Ishikawa (cell line): ENCODE results near the gene PRKN.

Experiments
- CEBPB ChIP-seq: IDR thresholded peaks from 2 replicates; pipeline ENCODE4 v1.6.1; 2012
- CREB1 ChIP-seq: IDR thresholded peaks from 2 replicates; pipeline ENCODE4 v1.6.1; 2012; ENCODE audit warnings: low read depth
- EGR1 ChIP-seq: IDR thresholded peaks from 2 replicates; pipeline ENCODE4 v1.6.1; 2012
- EP300 ChIP-seq: IDR thresholded peaks from 2 replicates; pipeline ENCODE4 v1.6.1; 2012; ENCODE audit warnings: borderline replicate concordance
- FOXM1 ChIP-seq: IDR thresholded peaks from 2 replicates; pipeline ENCODE4 v1.6.1; 2012; ENCODE audit warnings: low read depth, borderline replicate concordance
- NFIC ChIP-seq: IDR thresholded peaks from 2 replicates; pipeline ENCODE4 v1.6.1; 2012
- RAD21 ChIP-seq: IDR thresholded peaks from 2 replicates; pipeline ENCODE4 v1.6.1; 2012; ENCODE audit warnings: low read depth
- TAF1 ChIP-seq: IDR thresholded peaks from 2 replicates; pipeline ENCODE4 v1.6.1; 2012; ENCODE audit warnings: low read depth, mild to moderate bottlenecking
- TCF12 ChIP-seq: IDR thresholded peaks from 2 replicates; pipeline ENCODE4 v1.6.1; 2012; ENCODE audit warnings: low read depth
- TEAD4 ChIP-seq: IDR thresholded peaks from 2 replicates; pipeline ENCODE4 v1.6.1; 2012
- YY1 ChIP-seq: IDR thresholded peaks from 2 replicates; pipeline ENCODE4 v1.6.1; 2012; ENCODE audit warnings: low read depth
- ZBTB7A ChIP-seq: IDR thresholded peaks from 2 replicates; pipeline ENCODE4 v1.6.1; 2012; ENCODE audit warnings: low read depth
- TF ChIP-seq, protein P1 (sequence below): IDR thresholded peaks from 2 replicates; pipeline ENCODE4 v1.6.1; 2012; ENCODE audit warnings: low read depth, mild to moderate bottlenecking
- TF ChIP-seq, protein P2 (sequence below): IDR thresholded peaks from 2 replicates; pipeline ENCODE4 v1.6.1; 2012
- TF ChIP-seq, protein P3 (sequence below): IDR thresholded peaks from 2 replicates; pipeline ENCODE4 v1.6.1; 2012

Gene PRKN

DNA sequence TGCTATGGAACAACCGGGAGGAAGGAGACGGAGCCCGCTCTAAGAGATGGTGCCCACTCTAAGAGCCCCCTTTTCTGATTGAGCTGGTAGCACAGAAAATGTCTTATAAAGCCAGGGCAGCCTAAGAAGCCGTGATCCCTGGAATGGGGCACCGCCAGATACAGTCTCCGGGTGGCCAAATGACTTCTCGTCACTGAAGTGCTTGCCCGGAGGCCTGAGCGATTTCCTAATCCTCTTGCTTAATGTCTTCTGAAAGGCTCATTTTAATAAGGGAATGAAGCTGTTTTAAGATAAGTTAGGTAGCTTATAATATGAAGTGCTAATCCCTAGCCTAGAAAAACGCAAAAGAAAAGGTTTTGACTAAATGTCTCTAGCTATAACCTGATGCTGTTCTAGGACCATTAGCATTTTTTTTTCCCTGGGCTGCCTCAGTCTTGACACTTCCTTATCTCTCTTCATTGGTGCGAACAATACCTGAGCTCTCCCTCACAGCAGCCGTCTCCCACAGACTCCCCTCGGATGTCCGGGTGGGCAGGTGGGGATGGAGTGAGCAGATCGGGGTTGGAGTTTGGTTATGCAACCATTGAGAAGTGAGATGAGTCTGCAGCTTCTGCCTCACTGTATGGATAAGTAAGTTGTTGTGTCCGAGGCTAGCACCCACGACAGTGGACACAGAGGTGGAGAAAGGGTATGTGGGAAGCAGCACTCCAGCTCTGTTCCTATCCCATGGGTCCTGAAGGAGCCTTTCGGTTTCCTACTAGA is 894.3 kb downstream of the PRKN start:
- TF ChIP-seq TAF1 (no peak), NFIC (no peak), CEBPB (no peak), EGR1 (no peak), CREB1 (no peak), TCF12 (no peak), ZBTB7A (no peak), RAD21 (no peak), FOXM1 (no peak), TEAD4 (no peak), YY1 (no peak), EP300 (no peak)
- TF ChIP-seq, protein P1, sequence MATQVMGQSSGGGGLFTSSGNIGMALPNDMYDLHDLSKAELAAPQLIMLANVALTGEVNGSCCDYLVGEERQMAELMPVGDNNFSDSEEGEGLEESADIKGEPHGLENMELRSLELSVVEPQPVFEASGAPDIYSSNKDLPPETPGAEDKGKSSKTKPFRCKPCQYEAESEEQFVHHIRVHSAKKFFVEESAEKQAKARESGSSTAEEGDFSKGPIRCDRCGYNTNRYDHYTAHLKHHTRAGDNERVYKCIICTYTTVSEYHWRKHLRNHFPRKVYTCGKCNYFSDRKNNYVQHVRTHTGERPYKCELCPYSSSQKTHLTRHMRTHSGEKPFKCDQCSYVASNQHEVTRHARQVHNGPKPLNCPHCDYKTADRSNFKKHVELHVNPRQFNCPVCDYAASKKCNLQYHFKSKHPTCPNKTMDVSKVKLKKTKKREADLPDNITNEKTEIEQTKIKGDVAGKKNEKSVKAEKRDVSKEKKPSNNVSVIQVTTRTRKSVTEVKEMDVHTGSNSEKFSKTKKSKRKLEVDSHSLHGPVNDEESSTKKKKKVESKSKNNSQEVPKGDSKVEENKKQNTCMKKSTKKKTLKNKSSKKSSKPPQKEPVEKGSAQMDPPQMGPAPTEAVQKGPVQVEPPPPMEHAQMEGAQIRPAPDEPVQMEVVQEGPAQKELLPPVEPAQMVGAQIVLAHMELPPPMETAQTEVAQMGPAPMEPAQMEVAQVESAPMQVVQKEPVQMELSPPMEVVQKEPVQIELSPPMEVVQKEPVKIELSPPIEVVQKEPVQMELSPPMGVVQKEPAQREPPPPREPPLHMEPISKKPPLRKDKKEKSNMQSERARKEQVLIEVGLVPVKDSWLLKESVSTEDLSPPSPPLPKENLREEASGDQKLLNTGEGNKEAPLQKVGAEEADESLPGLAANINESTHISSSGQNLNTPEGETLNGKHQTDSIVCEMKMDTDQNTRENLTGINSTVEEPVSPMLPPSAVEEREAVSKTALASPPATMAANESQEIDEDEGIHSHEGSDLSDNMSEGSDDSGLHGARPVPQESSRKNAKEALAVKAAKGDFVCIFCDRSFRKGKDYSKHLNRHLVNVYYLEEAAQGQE: no peak
- TF ChIP-seq, protein P2, sequence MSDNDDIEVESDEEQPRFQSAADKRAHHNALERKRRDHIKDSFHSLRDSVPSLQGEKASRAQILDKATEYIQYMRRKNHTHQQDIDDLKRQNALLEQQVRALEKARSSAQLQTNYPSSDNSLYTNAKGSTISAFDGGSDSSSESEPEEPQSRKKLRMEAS: no peak
- TF ChIP-seq, protein P3, sequence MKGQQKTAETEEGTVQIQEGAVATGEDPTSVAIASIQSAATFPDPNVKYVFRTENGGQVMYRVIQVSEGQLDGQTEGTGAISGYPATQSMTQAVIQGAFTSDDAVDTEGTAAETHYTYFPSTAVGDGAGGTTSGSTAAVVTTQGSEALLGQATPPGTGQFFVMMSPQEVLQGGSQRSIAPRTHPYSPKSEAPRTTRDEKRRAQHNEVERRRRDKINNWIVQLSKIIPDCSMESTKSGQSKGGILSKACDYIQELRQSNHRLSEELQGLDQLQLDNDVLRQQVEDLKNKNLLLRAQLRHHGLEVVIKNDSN: no peak

DNA sequence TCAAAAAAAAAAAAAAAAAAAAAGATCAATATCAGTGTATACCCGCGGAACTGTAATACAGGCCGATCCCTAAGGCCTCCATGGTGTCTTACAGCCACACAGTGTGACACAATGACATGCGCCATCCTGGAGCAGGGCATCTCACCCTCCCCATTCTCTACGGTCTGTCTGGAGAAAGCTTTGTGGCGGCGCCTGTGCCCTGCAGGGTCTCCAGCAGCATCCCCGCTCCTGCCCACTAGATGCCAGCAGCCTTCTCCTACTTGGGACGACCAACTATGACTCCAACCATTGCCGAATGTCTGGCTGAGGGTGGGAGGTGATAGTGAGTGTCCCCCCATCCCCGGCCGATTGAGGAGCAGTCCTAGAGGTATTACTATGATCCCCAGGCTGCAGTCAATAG is 894.9 kb downstream of the PRKN start:
- TF ChIP-seq, protein P3: no peak
- TF ChIP-seq NFIC (no peak), RAD21 (no peak), ZBTB7A (no peak), TCF12 (no peak), FOXM1 (no peak), TEAD4 (no peak), EP300 (no peak), EGR1 (no peak), YY1 (no peak), CEBPB (no peak), CREB1 (no peak)
- TF ChIP-seq, protein P1: no peak
- TF ChIP-seq, protein P2: no peak

DNA sequence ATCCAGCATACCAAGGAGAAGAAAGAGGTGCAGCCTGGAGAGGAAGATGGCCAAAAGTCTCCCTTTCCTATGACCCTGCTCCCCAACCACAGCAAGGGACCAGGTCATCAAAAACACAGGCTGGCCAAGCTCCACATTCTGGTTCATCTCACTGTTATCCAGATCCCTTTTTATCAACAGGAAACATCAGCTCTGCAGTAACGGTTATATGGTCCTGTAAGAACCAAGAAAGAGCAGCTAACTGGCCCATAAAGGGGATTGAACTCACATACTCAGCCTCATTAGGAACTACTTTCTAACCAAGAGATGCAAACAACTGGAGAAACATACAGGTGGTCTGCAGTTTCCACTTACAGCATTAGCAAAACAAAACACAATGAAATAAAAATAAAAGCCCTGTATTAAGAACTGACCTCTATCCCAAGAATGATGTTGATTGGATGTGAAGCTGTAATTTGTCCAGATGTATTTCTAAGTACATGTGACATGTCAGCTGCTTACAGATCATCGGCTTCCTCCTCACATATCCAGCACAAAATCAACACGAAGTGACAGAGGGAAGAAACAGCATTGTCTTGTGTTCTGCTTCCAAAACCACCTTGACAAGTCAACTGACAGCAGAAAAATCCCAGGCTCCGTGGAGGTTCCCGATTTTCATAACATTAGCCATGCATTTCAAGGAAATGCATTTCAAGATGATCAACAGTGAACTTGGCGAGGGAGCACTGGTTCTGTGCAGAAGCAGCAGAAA is 896.5 kb downstream of the PRKN start:
- TF ChIP-seq, protein P2: no peak
- TF ChIP-seq CREB1 (no peak), NFIC (no peak), TAF1 (no peak), ZBTB7A (no peak)

DNA sequence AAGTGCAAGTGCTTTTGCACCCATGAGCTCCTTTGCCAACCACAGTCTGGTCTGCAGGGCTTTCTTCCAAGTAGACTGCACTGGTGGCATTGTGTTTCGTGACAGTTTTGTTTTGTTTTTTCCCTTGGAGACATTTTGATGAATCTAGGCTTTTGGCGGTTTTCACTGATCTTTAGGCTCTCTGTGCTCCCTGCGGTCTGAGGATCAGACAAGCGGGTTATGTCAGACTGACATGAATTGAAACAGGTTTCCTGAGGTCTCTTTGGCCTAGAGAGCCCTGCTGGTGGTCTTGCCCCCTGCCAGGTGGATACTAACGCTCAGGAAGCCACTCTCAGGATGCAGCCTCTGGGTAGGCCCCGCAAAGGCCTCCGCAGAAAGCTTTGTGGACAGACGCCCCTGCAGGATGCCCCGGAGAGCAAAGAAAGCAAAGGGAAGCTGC is 898.3 kb downstream of the PRKN start:
- TF ChIP-seq EP300 (no peak), ZBTB7A (no peak), EGR1 (no peak), TAF1 (no peak), CEBPB (no peak), NFIC (no peak), CREB1 (no peak), FOXM1 (no peak), RAD21 (no peak), TEAD4 (no peak), YY1 (no peak), TCF12 (no peak)
- TF ChIP-seq, protein P3: no peak
- TF ChIP-seq, protein P2: no peak
- TF ChIP-seq, protein P1: no peak
